MM.1S (cell line): ENCODE measurements around the gene PARVA.

Experiments
- CTCF ChIP-seq: fragments of 300-600 bp; sonication (generic); IDR thresholded peaks from 2 replicates; pipeline ENCODE4 v1.5.1; 2016; ENCODE audit warnings: antibody characterized with exemption, low read length, mixed read lengths
- EZH2 ChIP-seq: fragments of 300-600 bp; sonication (generic); optimal IDR thresholded peaks from 2 replicates; pipeline ENCODE3; 2017; ENCODE audit warnings: low read depth, mild to moderate bottlenecking, antibody characterized with exemption, low read length, mixed read lengths
- EZH2phosphoT487 ChIP-seq: fragments of 300-600 bp; sonication (generic); IDR thresholded peaks from 2 replicates; pipeline ENCODE4 v1.6.1; 2018; ENCODE audit warnings: antibody characterized with exemption, low read length

DNA sequence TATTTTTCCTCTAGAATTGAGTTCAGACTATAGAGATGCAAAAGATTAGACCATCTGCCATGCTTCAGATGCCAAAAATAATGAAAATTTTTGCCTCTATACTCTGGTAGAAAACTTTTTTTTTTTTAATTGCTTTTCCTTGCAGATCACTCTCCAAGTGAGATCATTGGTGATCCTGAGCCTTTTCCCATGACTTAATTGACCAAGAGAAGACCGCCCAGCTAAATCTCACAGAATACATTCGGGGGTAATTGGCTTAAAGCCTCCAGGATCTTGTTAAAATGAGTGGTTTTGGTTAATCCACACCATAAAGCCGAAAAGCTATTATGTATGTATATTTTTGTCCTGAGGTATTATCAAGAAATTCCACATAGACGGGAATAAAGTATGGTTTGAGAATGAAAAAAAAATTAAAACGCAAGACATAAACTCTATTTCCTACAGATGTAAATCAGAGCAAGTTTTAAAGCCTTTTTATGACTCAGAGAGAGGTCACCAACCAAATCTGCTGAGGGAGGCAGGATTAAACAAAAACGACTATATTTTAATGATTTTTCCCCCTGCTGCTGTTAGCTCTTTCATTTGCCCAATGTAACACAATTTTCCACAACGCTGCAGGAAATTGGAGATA, 64.0 kb downstream of the PARVA start:
- no peak for TF ChIP-seq CTCF
- TF ChIP-seq EZH2, result no peak
- TF ChIP-seq EZH2phosphoT487, result no peak
